Astrocyte (in vitro differentiated cells and primary cell): ENCODE measurements around the gene HNF4A. TPM values are rescaled to one million over a fixed set of nuclear protein-coding genes. Genes with fewer than 3 reads are reported as not detected.

Experiments
- DNase-seq: peaks from one replicate; pipeline ENCODE4 v3.0.0-alpha.2; 2010; ENCODE audit warnings: low read depth
- FAIRE-seq: peaks from 2 replicates; lab custom pipeline; 2011; peaks lifted over from hg19 to GRCh38; lab: Jason Lieb, UNC
- H2AFZ ChIP-seq: 2 replicates; pipeline ENCODE4 v1.6.0; 2012; ENCODE audit warnings: low read depth, low read length, inconsistent platforms
- H3K27ac ChIP-seq: 2 replicates; pipeline ENCODE4 v1.5.1; 2011; ENCODE audit warnings: low read depth, low read length, inconsistent platforms
- H3K27me3 ChIP-seq: 2 replicates; pipeline ENCODE4 v1.6.0; 2011; ENCODE audit warnings: low read length, inconsistent platforms; ENCODE audit not compliant: insufficient read depth
- H3K36me3 ChIP-seq: 2 replicates; pipeline ENCODE4 v1.5.1; 2011; ENCODE audit warnings: low read length, inconsistent platforms; ENCODE audit not compliant: insufficient read depth
- H3K4me1 ChIP-seq: 2 replicates; pipeline ENCODE4 v1.5.1; 2011; ENCODE audit warnings: low read length, inconsistent platforms; ENCODE audit not compliant: insufficient read depth
- H3K4me2 ChIP-seq: 2 replicates; pipeline ENCODE4 v1.6.0; 2012; ENCODE audit warnings: low read length, inconsistent platforms
- H3K4me3 ChIP-seq: 2 replicates; pipeline ENCODE4 v1.5.1; 2011; ENCODE audit warnings: low read depth, mild to moderate bottlenecking, low read length, inconsistent platforms; ENCODE audit not compliant: insufficient read depth
- H3K79me2 ChIP-seq: 2 replicates; pipeline ENCODE4 v1.6.0; 2012; ENCODE audit warnings: mild to moderate bottlenecking, low read length, inconsistent platforms; ENCODE audit not compliant: insufficient read depth
- H3K9ac ChIP-seq: 2 replicates; pipeline ENCODE4 v1.6.0; 2012; ENCODE audit warnings: mild to moderate bottlenecking, low read length, inconsistent platforms
- H3K9me3 ChIP-seq: 2 replicates; pipeline ENCODE4 v1.5.1; 2012; ENCODE audit warnings: low read depth, mild to moderate bottlenecking, low read length, inconsistent platforms; ENCODE audit not compliant: insufficient read depth
- H4K20me1 ChIP-seq: 2 replicates; pipeline ENCODE4 v1.6.0; 2012; ENCODE audit warnings: low read length, inconsistent platforms; ENCODE audit not compliant: insufficient read depth
- H3K27ac Mint-ChIP-seq: one replicate; pipeline ENCODE4 v1.8.0; 2021; ENCODE audit warnings: mild to moderate bottlenecking, mixed read lengths; ENCODE audit not compliant: unreplicated experiment
- H3K27me3 Mint-ChIP-seq: one replicate; pipeline ENCODE4 v1.8.0; 2021; ENCODE audit warnings: low read depth, mixed read lengths; ENCODE audit not compliant: unreplicated experiment
- H3K36me3 Mint-ChIP-seq: one replicate; pipeline ENCODE4 v1.8.0; 2021; ENCODE audit warnings: low read depth, mixed read lengths; ENCODE audit not compliant: unreplicated experiment
- H3K4me1 Mint-ChIP-seq: one replicate; pipeline ENCODE4 v1.8.0; 2021; ENCODE audit warnings: low read depth, mixed read lengths; ENCODE audit not compliant: unreplicated experiment
- H3K4me3 Mint-ChIP-seq: one replicate; pipeline ENCODE4 v1.8.0; 2021; ENCODE audit warnings: mild to moderate bottlenecking, moderate library complexity, mixed read lengths; ENCODE audit not compliant: unreplicated experiment
- H3K9me3 Mint-ChIP-seq: one replicate; pipeline ENCODE4 v1.8.0; 2021; ENCODE audit warnings: mild to moderate bottlenecking, mixed read lengths; ENCODE audit not compliant: unreplicated experiment
- CTCF ChIP-seq: IDR thresholded peaks from 2 replicates; pipeline ENCODE4 v1.5.1; 2011; ENCODE audit warnings: low read depth, mild to moderate bottlenecking, inconsistent platforms, low read length, moderate library complexity; ENCODE audit not compliant: insufficient read depth
- EZH2 ChIP-seq: IDR thresholded peaks from 2 replicates; pipeline ENCODE4 v1.6.1; 2012; ENCODE audit warnings: mild to moderate bottlenecking, low read length, inconsistent platforms; ENCODE audit not compliant: insufficient read depth
- total RNA-seq: library from RNA; stranded (reverse); gene quantifications from 2 replicates; pipeline ENCODE4 v1.2.1, GENCODE V29; 2021

The HNF4A gene
- total RNA-seq, 1 donor from 2014 or later, result not detected

DNA sequence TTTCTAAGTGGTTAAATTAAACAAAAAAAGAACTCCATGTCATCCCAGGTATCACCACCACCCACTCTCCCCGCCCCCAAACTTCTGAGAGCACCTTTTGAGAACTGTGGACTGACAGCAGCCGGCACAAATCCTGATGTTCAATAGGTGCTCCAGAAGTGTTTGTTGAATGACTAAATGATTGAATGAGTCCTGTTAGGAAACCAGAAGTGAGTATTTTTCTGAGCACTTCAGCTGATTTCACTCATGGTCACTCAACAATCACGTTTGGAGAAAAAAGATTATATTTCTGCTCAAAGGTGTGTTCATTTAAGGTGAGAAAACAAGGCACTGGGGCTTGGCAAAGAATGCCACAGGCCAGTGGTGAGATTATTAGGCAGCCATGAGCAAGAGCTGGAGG, 6.2 kb upstream of the HNF4A start:
- Histone ChIP-seq H3K4me1 (no peaks in the 10 kb centered on the region), H3K36me3 (no peaks in the 10 kb centered on the region), H3K9ac (no peak overlapping the region), H3K4me2 (no peak overlapping the region), H2AFZ (no peak overlapping the region), H3K27me3 (no peaks in the 10 kb centered on the region), H3K9me3 (no peaks in the 10 kb centered on the region), H3K4me3 (no peak overlapping the region), H3K27ac (no peak overlapping the region), H4K20me1 (no peaks in the 10 kb centered on the region), H3K79me2 (no peaks in the 10 kb centered on the region)
- DNase-seq (no peak), FAIRE-seq (no peak)
- Mint-ChIP-seq H3K27me3 (peaks cover 16% of the 10 kb centered on the region), H3K27ac (no peak overlapping the region), H3K36me3 (no peaks in the 10 kb centered on the region), H3K4me3 (no peak overlapping the region), H3K9me3 (no peaks in the 10 kb centered on the region), H3K4me1 (no peaks in the 10 kb centered on the region)
- no peak for TF ChIP-seq CTCF
- no peak for TF ChIP-seq EZH2

DNA sequence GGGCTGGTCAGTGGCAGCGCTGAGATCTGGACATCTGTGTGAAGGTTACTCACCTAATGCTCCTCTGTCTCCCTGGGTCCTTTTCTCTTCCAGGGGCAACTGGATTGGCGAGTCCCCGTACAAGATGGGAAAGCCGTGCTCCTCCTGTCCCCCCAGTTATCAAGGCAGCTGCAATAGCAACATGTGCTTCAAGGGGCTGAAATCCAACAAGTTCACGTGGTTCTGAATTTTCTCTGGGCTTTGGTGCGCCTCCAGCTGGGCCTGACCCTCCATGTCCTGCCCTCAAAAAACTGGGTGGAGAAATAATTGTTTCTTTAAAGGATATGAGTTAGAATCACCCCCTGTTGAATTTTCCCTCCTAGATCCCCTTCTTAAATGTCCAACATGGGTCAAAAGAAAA, 4.9 kb upstream of the HNF4A start:
- Histone ChIP-seq H3K9me3 (no peaks in the 10 kb centered on the region), H3K4me3 (no peak overlapping the region), H2AFZ (no peak overlapping the region), H3K79me2 (no peaks in the 10 kb centered on the region), H3K4me1 (no peaks in the 10 kb centered on the region), H3K4me2 (no peak overlapping the region), H3K36me3 (no peaks in the 10 kb centered on the region), H4K20me1 (no peaks in the 10 kb centered on the region), H3K27me3 (no peaks in the 10 kb centered on the region), H3K27ac (no peak overlapping the region), H3K9ac (no peak overlapping the region)
- Mint-ChIP-seq H3K36me3 (no peaks in the 10 kb centered on the region), H3K4me1 (no peaks in the 10 kb centered on the region), H3K27me3 (peaks cover 17% of the 10 kb centered on the region), H3K4me3 (no peak overlapping the region), H3K27ac (no peak overlapping the region), H3K9me3 (no peaks in the 10 kb centered on the region)
- FAIRE-seq (no peak), DNase-seq (no peak)
- TF ChIP-seq CTCF, result no peak
- no peak for TF ChIP-seq EZH2

GRCh38 chr20:44354979-44355497, 461 bp upstream of the HNF4A start:
- no peak overlapping the region for H2AFZ ChIP-seq
- H3K27ac ChIP-seq, result no peak overlapping the region
- H3K27ac Mint-ChIP-seq, result no peak overlapping the region
- peaks cover 31% of the 10 kb centered on the region for H3K27me3 Mint-ChIP-seq
- no peaks in the 10 kb centered on the region for H4K20me1 ChIP-seq
- no peak for DNase-seq
- no peak overlapping the region for H3K4me2 ChIP-seq
- no peaks in the 10 kb centered on the region for H3K9me3 Mint-ChIP-seq
- no peaks in the 10 kb centered on the region for H3K4me1 Mint-ChIP-seq
- FAIRE-seq, result no peak
- no peak overlapping the region for H3K4me3 Mint-ChIP-seq
- H3K4me1 ChIP-seq, result no peaks in the 10 kb centered on the region
- no peaks in the 10 kb centered on the region for H3K79me2 ChIP-seq
- no peak overlapping the region for H3K9ac ChIP-seq
- TF ChIP-seq EZH2, result no peak
- TF ChIP-seq CTCF, result no peak
- peaks cover 4% of the 10 kb centered on the region for H3K27me3 ChIP-seq
- H3K36me3 ChIP-seq, result no peaks in the 10 kb centered on the region
- no peaks in the 10 kb centered on the region for H3K36me3 Mint-ChIP-seq
- H3K9me3 ChIP-seq, result no peaks in the 10 kb centered on the region
- H3K4me3 ChIP-seq, result no peak overlapping the region
